ENCODE results near the gene FAM3C.

FAM3C gene

DNA sequence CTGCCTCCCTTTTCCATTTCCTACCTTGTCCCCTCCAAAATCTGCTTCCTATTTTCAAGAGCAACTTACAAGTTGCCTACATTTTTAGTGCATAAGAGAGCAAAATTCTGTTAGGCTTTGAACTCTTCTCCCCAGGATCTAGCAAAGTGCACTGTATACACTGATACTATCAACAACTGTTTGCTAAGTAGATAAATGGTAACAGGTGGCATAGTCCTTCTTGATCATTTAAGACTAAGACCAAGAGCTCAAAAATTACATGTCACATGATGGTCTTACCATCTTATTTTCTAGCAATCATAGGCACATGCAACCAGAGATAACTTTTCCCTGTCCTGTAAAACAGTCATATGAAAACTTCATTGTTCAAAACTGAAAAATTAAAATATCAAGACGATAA is 16.2 kb downstream of the FAM3C start:
- no peak for DNase-seq (ENCODE audit: low read depth in 3 of 3)

DNA sequence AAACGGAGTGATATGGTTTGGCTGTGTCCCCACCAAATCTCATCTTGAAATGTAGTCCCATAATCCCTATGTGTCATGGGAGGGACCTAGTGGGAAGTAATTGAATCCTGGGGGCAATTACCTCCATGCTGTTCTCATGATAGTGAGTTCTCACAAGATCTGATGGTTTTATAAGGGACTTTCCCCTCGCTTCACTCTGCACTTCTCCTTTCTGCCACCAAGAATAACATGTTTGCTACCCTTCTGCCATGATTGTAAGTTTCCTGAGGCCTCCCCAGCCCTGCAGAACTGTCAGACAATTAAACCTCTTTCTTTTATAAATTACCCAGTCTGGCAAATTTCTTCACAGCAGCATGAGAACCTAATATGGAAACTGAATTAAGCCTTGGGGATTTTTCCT is 19.1 kb downstream of the FAM3C start:
- DNase-seq (ENCODE audit: low read depth in 3 of 3): no peak

- DNase-seq (ENCODE audit: low read depth in 3 of 3): no peak
These were observed 22.9 kb downstream of the FAM3C start for GRCh38 chr7:121373177-121373576.

DNA sequence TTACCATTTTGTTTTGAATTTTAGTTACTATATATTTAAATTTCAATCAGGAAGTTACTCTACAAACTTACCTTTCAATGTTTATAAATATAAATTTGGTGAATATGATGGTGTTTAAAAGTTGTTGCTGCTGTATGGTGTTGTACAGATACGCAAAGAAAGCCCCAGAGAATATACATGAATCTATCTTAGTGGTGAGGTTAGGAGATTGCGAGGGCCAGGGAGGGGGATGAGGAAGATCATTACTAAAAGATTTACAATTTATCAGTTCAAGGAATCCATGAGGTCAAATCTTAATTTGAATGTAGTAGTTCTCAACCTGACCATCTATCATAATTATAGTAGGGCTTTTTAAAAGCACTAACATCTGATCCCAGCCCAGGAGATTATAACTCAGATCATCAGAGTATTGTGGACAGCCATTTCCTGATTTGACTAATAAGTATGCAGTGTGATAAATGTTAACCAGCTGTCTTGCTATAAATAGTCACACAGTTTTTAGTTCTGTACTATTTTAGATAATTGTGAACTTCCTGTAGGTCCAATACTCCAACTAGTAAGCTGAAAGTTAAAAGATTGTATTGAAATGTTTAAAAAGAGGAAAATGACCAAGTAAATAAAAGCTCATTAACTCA is 23.6 kb downstream of the FAM3C start:
- DNase-seq (ENCODE audit: low read depth in 3 of 3): no peak

DNA sequence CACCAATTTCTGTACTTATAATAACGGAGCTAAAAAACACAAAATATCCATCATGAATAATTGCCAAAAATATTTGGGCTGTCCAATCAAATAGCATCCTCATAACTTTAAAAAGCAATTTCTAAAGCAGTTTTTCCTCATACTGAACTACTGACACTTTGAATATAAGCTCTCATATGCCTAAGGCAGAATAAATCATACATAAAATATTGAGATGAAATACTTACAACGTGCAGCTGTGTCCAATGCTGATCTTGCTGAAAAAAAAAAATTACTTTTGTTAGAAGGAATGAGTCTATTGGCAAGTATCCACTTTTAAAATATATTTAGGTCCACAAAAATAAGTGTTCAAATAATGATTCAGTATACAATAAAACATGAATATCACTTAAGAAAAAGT is 24.2 kb downstream of the FAM3C start:
- no peak for DNase-seq (ENCODE audit: low read depth in 3 of 3)

DNA sequence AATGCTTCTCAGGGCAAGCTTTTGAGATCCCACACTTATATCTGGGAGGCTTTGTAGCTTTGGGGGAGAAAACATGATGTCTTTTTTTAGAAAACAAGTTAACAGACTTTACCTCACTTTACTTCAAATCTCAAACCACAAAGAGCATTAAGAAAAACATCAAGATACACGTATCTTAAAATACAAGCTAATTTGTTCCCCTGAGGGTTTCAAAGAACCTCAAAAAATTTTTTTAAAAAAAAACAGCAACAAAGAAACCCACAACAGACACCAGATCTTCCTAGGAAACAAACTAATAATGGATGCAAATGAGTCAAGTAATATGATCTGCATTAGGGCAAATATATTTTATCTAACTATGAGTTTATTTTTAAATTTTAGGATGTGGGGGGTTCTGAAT is 24.7 kb downstream of the FAM3C start:
- DNase-seq (ENCODE audit: low read depth in 3 of 3): no peak

GRCh38 chr7:121369462-121369861 is 26.6 kb downstream of the FAM3C start:
- DNase-seq (ENCODE audit: low read depth in 3 of 3): no peak

GRCh38 chr7:121366852-121367431 is 29.2 kb downstream of the FAM3C start:
- no peak for DNase-seq (ENCODE audit: low read depth in 3 of 3)

- no peak for DNase-seq (ENCODE audit: low read depth in 3 of 3)
These were observed 35.5 kb downstream of the FAM3C start for GRCh38 chr7:121360564-121360963.

- no peak for DNase-seq (ENCODE audit: low read depth in 3 of 3)
These were observed 40.5 kb downstream of the FAM3C start for GRCh38 chr7:121355574-121355973.

DNA sequence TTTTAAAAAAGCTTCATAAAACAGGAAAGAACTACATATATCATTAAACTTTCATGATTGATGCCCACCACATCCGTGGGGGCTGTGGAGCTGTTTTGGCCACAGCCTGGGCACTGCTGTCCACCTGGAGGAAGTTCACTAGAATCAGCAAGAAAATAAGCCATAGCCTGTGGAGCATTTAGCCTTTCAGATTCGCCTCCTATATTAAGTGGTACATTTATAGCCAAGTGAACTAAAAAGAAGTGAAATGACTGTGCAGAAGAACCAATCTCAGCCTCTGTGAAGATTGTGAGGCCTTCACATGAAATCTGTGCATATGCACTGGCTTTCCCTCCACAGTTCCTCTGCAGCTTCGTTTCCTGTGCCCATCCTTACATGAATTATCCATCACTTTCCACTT is 43.8 kb downstream of the FAM3C start:
- DNase-seq (ENCODE audit: low read depth in 3 of 3): no peak

DNA sequence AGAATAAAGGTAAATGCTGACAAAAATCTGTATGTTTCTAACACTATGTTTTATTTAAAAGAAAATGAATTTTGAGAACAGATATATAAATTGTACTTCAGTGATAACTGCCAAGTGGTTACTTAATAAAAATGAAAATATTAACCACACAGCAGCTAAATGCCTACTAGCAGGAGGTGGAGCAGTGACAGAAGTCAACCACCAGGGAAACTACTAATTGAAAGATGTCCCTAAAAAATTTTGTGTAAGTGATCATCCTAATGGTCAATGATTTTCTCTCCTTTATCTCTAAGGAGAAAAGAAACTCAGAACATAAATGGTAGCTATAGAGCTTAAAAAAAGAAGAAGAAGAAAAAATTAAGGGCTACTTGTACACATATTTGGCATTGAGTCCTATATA is 44.4 kb downstream of the FAM3C start:
- DNase-seq (ENCODE audit: low read depth in 3 of 3): no peak

DNA sequence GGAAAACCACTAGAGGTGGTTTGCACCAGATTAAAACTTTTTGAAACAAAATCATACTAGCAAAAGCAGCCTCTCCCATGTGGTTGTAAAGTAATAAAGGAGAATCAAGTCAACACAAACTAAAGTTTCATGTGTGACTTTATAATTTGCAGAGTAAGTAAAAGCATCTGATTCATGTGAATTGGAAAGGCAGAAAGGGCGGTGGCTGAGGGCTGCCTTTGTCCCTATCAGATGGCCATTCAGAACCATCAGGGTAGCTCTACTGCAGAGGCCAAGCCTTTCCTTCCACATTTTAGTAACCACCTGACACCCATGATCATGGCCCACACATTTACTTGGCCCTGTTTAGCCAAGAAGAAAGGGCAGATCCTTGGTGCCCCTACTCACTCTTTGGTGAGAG is 51.6 kb downstream of the FAM3C start:
- DNase-seq (ENCODE audit: low read depth in 3 of 3): no peak

DNA sequence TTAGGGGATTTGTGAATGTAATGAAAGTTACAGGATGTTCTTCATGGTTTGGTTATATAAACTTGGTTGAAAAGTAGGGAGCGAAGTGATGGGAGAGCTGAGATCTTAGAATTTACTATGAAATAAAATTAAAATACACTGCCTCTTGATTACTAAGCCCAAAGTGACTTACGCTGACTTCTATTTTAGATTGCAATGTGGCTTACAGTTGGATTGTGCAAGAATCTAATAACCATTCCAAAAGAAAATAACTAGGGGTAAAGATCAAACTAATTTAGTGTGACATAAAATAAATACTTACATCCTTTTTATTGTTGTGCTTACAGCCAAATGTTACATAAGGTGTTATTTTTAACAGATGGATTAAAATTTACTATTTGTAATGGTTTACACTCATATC is 52.0 kb downstream of the FAM3C start:
- no peak for DNase-seq (ENCODE audit: low read depth in 3 of 3)

GRCh38 chr7:121343302-121343701 is 52.8 kb downstream of the FAM3C start:
- DNase-seq (ENCODE audit: low read depth in 3 of 3): no peak

GRCh38 chr7:121342631-121343030 is 53.5 kb downstream of the FAM3C start:
- DNase-seq (ENCODE audit: low read depth in 3 of 3): no peak

GRCh38 chr7:121341933-121342332 is 54.2 kb downstream of the FAM3C start:
- DNase-seq (ENCODE audit: low read depth in 3 of 3): no peak

DNA sequence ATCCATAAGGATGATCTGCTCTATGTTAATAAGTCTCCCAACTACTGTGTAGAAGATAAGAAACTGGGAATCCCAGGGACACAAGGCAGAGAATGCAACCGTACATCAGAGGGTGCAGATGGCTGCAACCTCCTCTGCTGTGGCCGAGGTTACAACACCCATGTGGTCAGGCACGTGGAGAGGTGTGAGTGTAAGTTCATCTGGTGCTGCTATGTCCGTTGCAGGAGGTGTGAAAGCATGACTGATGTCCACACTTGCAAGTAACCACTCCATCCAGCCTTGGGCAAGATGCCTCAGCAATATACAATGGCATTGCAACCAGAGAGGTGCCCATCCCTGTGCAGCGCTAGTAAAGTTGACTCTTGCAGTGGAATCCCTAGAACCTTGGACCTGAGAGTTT is 57.0 kb downstream of the FAM3C start:
- DNase-seq (ENCODE audit: low read depth in 3 of 3): no peak

- no peak for DNase-seq (ENCODE audit: low read depth in 3 of 3)
These were observed 58.7 kb downstream of the FAM3C start for GRCh38 chr7:121337398-121337797.

GRCh38 chr7:121336579-121336978 is 59.5 kb downstream of the FAM3C start:
- no peak for DNase-seq (ENCODE audit: low read depth in 3 of 3)

GRCh38 chr7:121334875-121335648 is 61.0 kb downstream of the FAM3C start:
- no peak for DNase-seq (ENCODE audit: low read depth in 3 of 3)

GRCh38 chr7:121334376-121334775 is 61.7 kb downstream of the FAM3C start:
- DNase-seq (ENCODE audit: low read depth in 3 of 3): no peak

GRCh38 chr7:121331574-121331973 is 64.5 kb downstream of the FAM3C start:
- no peak for DNase-seq (ENCODE audit: low read depth in 3 of 3)

Data from stimulated activated CD4-positive, alpha-beta T cell treated with anti-CD3 and anti-CD28 coated beads, TNF-alpha, amount 100 ng/mL, for 4 hours (primary cell).